OCI-M2 (cell line): ENCODE results near the gene IFFO2.

Experiments used
- DNase-seq: peaks from one replicate; lab custom pipeline; 2025; ENCODE audit not compliant: unreplicated experiment; lab: John Stamatoyannopoulos, UW

IFFO2 gene

DNA sequence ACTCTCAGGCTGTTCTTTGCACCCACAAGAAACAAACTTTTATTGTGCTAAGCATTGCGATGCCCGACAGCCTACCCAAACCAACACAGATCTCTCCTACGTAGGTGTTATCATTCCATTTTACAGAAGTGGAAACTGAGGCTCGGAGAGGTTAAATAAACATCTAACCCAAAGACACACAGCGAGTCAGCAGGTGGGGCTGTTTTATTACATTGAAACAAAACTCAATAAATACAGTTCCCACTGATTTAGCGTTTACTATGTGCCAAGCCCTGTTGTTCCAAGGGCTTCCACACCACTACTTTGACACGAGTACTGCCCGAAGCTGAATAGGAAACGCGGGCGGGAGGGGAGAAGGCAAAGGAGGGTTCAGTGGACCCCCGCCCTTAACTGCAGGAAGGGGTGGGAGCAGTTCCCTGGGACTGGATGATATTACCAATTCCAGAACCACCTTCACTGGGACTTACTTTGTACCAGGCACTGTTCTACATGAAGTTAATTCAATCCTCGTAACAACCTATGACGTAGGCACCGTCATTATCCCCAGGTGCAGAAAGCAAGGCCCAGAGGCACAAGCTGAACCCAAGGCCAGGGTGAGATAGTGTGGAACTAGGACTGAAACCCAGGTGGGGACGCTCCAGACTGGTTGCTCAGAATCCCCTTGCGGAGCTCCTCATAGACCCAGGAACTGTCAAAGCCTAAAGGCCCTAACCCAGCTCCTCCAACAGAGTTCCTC lies 34.8 kb downstream of the IFFO2 start:
- DNase-seq: no peak

DNA sequence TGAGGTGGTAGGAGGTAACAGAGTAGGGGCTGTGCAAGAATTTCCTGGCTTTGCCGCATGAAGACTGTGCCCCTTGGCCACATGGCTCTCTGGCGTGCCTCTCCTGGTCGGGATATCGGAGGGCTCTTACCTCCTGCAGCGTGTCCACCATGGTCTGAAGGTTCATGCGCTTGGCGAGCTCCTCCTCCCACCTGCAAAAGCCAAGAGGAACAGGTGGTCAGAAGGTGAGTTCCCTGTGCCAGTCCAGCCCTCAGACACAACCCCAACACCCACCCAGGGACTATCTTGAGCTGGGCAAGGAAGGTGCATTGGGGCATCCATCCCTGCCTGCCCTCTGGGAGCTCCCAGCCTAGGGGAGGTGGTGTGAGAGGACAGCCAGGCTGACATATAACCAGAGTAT lies 35.5 kb downstream of the IFFO2 start:
- no peak for DNase-seq

DNA sequence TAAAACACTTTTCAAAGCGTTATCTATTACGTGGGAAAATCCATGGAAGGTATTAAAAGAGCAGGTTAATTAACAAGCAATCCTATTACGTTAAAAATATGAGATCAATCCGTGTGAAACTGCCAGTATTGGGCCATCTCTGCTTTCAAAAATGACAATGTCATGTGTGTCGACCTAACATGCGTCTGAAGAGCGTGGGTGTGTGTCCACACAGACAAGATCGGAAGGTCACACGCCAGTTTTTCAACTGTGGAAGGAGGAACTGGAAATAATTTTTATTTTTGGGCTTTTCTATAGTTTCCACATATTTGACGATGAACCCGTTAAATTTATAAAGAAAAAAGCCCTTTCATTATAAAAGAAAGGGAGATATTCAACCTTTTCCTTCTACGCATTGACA lies 36.5 kb downstream of the IFFO2 start:
- DNase-seq: no peak

DNA sequence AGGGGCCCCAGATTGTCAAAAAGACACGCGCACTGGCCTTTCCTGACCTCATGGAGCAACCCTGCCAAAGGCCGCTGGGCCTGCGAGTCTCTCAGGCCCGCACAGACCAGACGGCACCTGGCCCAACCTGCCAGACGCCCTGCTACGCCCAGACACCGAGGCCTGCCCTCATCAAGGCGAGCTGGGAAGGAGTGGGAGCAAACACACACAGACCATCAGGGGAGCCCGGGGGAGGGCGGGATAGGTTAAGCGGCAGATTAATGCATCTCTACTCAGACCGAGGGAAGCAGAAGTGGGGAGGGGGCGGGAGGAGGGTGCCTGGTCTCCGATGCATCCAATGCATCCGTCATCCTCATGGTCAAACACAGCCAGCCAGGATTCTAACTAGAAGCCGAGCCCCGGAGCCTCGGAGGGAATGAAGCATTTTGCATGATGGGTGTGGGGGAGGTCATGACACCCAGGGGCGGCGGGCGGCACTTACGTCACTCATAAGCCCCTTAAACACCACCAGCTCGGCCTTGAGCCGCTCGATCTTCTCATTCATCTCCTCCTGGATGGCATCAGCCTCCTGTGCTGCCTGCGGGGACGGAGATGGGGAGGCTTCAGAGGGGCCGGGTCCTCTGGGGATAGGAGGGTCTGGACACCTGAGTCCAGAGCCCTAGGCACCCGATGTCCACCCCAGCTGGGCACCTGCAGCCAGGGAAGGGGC lies 37.1 kb downstream of the IFFO2 start:
- DNase-seq: no peak

DNA sequence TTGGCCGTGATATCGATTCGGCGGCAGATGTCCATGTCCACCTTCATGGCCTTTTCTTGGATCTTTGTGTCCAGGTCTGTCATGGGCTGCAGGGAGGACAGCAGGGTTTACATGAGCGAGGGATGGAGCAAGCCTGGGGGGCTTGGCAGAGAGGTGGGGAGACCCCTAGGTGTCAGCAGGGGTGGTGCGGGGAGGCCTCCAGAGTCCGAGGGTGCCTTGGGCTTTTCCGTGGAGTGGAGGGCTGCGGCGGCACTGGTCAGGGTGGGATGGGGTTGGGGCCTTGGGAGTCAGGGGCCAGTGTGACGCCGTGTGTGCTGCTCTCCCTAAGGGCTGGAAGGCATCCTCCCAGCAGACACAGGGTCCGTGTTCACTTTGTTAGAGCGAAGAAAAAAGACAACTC lies 38.1 kb downstream of the IFFO2 start:
- no peak for DNase-seq

DNA sequence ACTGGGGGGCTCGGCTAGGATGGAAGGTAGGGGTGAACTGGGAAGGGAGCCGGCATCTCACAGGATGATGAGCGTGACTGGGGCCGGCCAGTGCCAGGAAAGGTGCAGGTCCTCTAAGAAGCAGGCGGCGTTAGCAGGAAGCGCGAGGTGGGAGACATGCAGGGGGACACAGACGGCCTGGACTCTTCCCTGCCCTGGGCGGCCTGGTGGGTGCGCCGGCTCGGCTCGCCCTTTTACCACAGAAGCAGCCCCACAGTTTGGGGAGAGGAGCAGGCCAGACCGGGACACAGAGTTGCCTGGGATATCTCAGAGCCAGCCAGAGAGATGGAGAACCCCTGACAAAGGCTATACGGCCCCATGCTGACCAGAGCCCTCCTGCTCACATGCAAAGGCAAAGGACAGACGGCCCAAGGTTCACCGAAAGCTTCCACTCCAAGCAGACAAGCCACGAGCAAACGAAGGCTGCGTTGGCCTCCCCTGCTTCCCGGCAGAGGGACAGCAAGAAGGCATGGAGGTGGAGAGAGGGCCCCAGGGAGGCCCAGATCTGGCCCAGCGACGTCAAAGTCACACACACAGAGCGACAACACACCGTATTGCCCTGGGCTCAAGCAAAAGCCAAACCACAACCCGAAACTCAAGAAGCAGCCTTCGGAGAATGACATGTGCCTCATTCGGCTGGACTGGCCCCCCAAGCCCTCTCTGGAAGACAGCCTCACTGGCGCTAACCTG lies 39.2 kb downstream of the IFFO2 start:
- DNase-seq: no peak

DNA sequence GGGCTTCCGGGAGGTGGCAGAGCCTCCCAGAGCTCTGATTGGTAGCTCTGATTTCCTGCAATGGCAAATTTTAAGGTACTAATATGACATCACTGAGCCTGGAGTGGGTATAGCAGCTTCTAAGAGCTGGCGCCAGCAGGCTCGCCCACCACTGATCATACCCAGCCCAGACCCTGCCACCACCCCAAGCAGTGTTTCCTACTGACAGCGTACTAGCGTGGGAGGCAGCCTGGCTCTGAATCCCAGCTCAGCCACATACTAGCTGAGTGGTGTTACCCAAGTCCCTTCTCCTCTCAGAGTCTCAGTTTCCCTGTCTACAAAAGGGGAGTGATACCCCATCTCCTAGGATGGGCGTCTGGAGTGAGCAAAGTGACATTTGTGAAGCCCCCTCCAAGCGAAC lies 41.1 kb downstream of the IFFO2 start:
- no peak for DNase-seq

DNA sequence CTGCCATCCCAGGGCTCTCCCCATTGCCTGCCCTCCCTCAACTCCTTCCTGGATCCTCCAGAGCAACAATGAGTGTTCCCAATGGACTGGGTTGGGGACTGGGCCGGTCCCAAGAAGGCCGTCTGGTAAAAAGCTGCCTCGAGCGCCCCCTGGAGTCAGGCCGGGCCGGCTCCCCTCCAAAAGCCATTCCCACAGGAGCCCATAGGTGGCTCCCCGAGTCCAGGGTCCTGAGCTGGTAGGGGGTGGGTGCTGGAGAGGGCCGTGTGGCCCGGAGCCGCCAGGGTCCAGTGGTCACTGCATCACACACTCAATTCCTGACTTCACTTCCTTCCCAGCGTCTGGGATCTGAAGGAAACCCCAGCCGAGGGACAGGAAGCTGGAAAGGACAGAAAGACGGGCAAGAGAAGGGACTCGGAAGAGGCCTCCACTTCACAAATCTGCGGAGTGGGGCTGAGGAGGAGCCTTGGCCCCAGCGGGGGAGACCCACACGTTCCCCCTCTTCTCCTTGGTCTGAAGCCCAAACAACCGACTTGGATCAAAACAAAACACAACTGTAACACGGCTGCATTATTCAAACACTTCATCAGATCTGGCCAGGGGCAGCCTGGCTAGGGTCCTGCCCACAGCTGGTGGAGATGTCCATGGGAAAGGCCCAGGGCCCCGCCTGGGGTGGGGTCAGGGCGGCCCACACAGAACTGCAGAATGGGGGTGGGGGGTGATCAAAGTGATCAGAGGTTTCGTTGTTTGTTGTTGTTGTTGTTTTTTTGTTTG lies 43.2 kb downstream of the IFFO2 start:
- peak; percentile 11 for DNase-seq

DNA sequence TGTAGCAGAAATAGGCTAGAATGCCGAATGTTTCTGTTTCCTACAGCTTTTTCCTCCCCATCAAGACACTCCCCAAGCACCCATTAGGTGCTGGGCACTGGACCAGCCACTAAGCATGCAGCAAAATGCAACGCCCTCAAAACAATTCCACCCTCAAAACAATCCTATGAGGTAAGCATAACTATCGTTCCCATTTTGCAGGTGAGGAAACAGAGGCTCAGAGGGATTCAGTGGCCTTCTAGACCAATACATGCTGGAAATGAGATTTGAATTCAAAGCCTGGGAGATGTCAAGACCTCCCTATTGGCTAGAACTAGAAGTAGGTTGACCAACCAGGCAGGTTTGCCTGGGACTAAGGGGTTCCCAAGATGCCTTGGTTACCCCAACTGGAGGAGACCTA lies 43.9 kb downstream of the IFFO2 start:
- DNase-seq: no peak

DNA sequence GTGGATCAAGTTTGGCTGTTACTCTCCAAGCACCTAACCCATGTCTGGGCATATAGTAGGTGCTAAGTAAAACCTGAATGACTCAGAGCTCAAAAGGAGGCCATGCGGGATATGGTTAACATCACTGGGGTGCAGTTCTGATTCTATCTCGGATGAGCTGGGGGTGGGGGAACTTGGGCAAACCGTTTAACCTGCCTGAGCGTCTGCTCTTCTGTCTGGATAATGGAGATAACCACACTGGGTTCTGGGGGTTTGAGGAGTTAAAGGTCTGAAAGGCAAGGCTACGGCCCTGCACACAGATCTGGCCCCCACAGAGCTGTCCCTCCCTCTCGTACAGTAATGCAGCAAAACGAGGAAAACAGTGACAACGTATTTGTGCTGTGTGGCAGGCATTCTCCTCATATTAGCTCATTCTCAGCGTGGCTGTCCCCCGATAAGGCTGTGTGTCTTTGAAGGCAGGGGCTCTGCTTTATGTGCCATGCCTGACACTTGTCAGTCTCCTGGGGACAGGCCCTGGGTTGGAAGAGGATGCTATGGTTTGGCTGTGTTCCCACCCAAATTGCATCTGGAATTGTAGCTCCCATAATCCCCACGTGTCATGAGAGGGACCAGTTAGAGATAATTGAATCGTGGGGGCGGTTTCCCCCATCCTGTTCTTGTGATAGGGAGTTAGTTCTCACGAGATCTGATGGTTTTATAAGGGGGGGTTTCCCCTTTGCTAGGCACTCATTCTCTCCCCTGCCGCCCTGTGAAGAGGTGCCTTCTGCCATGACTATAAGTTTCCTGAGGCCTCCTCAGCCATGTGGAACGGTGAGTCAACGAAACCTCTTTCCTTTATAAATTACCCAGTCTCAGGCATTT lies 47.3 kb downstream of the IFFO2 start:
- DNase-seq: no peak

DNA sequence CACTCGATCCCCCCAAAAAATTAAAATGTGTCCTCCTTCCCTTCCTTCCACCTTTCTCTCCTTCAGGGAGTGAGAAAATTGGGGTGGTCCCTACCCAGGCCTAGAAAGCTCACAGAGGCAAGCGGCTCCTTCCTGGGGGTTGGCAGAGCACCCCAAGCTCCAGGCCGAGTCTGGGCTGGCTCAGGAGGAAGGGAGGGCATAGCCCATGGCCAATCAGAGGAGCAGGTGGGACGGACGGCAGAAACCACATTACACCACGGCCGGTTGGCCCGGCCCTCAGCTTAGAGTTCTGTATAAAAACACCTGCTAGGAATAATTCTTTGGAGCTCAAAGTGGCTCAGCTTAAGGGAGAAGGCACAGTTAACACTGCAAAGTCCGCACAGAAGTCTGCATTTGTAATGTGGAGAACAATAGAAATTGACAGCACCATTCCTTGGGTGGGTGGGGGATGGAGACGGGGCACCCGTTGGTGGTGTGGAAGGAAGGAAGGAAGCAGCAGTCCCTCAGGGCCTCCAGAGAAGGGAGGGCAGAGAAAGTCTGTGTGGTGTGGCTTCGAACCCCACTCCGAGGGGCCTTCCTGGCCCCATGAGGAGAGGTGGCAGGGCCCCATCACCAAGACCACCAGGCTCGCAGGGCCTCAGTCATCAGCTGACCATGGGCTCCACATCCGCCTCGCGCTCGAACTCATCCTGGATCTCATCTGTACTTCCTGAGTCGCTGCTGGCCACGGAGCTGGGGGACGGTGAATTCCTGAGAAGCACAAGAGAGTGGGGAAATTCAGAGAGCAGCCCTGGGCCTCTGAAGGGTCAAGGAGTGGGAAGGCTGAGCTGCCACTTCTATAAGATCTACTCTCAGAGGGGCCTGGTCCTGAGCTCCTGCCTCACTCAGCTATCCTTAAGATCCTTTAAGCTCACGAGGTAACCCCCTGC lies 48.3 kb downstream of the IFFO2 start:
- DNase-seq: no peak

DNA sequence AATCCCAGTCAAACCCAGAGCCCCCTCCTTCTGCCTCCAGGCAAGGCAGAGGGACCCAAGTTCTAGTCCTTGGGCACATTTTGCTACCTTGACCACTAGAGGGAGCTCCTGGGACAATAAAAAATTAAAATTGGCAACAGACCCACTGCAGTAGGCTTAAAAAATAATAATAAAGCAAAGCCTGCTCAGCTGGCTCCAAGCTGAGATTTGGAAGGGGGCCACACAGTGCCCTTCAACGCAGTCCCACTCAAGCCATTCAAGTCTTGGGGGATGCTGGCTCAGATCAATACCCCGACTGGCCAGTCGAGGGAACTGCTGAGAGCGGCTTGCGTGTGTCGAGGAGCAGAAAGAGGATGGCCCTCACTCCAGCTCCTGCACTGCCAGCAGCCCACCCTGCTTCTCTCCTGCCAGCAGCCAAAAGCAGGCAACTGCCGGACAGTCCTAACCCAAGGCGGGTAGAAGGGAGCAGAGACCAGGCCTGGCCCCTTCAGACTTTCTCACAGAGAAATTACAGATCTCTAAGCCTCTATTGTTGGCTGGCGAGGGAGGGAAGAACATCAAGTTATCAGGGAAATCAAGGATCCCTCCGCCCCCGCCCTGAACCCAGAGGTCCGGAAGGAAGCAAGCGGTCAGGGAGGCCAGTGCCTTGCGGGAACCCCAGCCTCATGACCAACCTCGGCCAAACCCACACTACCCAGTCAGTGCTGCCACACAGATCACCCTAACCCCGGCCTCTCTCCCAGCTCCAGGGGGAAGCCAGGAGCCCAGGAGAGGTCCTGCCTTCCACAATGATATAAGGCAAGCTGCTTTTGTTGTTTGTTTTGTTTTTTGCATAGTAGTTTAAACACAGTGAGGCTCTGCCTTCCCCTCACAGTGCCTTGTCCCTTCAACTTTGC lies 49.2 kb downstream of the IFFO2 start:
- DNase-seq: peak; percentile 3

DNA sequence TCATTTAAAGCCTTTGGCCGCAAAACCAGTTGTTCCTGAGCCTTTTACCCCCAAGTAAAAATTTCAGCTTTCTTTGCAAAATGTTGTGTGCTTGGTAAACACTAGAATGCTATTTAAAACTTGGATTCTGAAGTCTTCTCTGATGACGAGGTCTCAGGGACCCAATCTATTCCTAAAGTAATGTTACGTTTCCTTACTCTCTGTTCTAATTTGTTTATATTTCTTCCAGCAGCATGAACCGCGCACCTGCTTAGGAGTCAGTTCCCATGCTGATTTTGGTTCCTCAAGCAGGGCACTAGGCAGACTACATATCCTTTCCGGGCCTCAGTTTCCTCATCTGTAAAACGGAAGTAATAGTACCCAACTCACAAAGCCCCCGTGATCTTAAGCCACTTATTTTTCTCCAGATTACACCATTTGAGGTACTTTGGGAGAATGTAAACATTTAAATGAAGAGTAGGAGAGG lies 53.2 kb downstream of the IFFO2 start:
- no peak for DNase-seq

DNA sequence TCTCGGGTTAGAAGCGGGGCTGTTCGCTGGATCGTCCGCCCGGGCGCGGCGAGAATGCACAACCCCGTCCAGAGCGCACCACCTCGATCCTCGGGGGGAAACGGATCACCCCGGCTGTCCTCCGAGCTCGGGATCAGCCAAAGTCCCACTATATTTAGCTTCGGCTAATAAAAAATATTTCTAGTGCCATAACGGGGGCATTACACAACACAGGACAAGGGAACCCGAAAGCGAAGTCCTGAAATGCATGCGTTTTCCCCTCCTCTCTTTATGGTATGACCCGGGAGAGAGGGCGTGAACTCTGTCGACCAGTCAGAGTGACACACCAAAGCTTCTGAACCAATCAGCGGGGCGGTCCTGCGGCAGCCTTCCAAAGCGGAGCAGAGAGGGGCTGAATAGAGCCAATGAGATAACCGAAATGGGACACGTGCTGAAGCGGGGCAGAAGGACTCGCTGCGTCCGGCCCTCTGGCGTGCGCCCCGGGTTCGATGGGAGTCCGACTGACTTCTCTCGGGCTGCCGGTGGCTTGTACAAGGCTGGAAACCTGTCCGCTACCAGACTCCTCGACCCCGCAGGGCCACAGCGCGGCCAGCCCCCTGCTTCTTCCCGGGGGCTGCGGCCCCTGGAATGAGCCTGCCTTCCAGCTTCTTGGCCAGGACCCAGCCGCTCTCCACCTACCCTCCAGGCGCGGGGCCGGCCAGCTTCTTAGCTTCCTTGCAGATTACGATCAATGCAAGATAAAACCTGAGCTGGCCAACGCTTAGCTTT lies 53.8 kb downstream of the IFFO2 start, which contains the start of gene ALDH4A1:
Gene ALDH4A1, minus strand, starts transcription at position 33 of the 768 bp plus-strand sequence. Its CDS starts 32 bp downstream, at position 1.
- DNase-seq: peak; percentile 53

DNA sequence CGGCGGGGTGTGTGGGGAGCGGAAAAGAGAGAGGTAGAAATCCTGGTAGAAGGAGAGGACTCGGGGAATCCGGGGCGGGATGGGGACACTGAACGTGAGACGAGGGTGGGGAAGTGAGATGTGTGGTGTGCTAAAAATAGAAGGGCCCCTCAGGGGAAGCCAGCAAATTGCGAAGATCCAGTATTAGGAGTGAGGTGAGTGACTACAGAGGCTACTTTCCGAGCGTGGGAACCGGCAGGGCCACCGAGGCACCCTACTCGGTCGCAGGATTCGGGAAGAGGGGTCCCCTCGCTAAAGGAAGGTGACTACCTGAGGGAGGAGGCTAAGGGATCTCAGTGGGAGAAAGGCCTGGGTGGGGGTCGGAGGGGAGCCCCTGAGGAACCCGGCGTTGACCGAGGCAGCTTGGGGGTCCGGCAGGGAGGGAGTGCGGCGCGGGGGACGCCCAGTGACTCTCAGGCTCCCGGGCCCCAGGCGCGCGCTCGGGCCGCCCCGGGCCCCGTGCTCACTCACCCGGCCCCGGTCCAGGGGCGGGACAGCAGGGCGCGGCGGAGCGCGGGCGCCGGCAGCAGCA lies 54.4 kb downstream of the IFFO2 start:
- DNase-seq: no peak

DNA sequence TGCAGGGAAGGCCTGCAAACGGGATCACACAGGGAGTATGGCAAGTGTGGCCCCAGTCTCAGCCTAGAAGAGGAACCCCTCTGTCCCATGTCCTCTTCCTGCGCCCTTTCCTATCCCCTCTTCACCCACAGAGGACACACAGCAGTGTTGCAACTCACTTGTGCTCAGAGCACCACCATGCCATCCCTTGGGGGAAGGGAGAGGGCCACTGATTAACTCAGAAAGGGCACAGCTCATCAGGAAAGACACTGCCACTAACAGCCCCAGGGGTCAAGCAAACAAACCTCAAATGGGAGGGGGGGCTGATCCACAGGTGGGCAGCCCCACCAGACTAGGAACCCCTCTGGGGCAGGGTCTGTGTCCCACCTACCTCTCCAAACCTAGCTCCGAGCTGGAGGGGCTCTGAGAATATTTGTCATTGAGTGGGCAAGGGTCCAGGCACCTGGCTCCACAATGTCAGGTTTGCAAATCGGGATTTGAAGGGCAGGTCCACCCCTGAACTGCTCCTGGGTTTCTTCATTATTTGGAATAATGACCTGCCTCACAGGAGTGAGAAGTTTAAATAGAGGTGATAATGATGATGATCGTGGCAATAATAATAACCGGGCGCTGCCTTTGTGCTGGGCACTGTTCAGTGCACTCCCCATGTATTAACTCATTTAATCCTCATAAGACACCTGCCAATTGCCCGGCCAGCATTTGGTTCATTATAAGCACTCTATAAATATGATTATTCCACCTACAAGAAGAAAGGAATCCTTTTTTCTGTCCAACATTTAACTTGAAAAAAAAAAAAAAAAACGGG lies 55.1 kb downstream of the IFFO2 start:
- no peak for DNase-seq
